Parathyroid adenoma (tissue), 2 donors: ENCODE data around the gene RIPK4.

Source experiments
- H2AFZ ChIP-seq: fragments of 300-600 bp; sonication (generic); one replicate; pipeline ENCODE4 v1.7.0; 2017; ENCODE audit warnings: antibody characterized with exemption, mild to moderate bottlenecking
- H3K27ac ChIP-seq: fragments of 300-600 bp; sonication (generic); one replicate; pipeline ENCODE4 v1.7.0; 2017
- H3K27me3 ChIP-seq: fragments of 300-600 bp; sonication (generic); one replicate; pipeline ENCODE4 v1.7.0; 2017; ENCODE audit warnings: low read length; ENCODE audit not compliant: control insufficient read depth, insufficient read depth
- H3K36me3 ChIP-seq: fragments of 300-600 bp; sonication (generic); one replicate; pipeline ENCODE4 v1.7.0; 2017; ENCODE audit warnings: low read length; ENCODE audit not compliant: control insufficient read depth, insufficient read depth
- H3K4me1 ChIP-seq: fragments of 300-600 bp; sonication (generic); one replicate; pipeline ENCODE4 v1.7.0; 2017; ENCODE audit warnings: control low read depth
- H3K4me2 ChIP-seq: fragments of 300-600 bp; sonication (generic); one replicate; pipeline ENCODE4 v1.7.0; 2017; ENCODE audit warnings: low read length
- H3K4me3 ChIP-seq: fragments of 300-600 bp; sonication (generic); one replicate; pipeline ENCODE4 v1.7.0; 2017; ENCODE audit warnings: low read depth, low read length
- H3K79me2 ChIP-seq: fragments of 300-600 bp; sonication (generic); one replicate; pipeline ENCODE4 v1.7.0; 2017; ENCODE audit warnings: control low read depth
- H3K9ac ChIP-seq: fragments of 300-600 bp; sonication (generic); one replicate; pipeline ENCODE4 v1.7.0; 2017; ENCODE audit warnings: mild to moderate bottlenecking
- H3K9me3 ChIP-seq: fragments of 300-600 bp; sonication (generic); one replicate; pipeline ENCODE4 v1.7.0; 2017; ENCODE audit warnings: low read length; ENCODE audit not compliant: control insufficient read depth
- CTCF ChIP-seq: fragments of 300-600 bp; sonication (generic); IDR thresholded peaks from one replicate; pipeline ENCODE4 v1.7.0; 2017; ENCODE audit warnings: antibody characterized with exemption, mild to moderate bottlenecking
- donor health status: primary hyperparathyroidism.

The RIPK4 gene

GRCh38 chr21:41705546-41706262 lies 61.1 kb downstream of the RIPK4 start:
- Histone ChIP-seq H3K27ac (no peak overlapping the region), H3K9me3 (no peaks in the 10 kb centered on the region), H3K4me2 (no peak overlapping the region), H2AFZ (no peak overlapping the region), H3K4me1 (peaks cover 4% of the 10 kb centered on the region), H3K79me2 (no peaks in the 10 kb centered on the region), H3K9ac (no peak overlapping the region), H3K36me3 (no peaks in the 10 kb centered on the region), H3K27me3 (no peaks in the 10 kb centered on the region), H3K4me3 (no peak overlapping the region)
- TF ChIP-seq CTCF = no peak

- Histone ChIP-seq H3K36me3 (no peaks in the 10 kb centered on the region), H3K9me3 (no peaks in the 10 kb centered on the region), H3K27ac (no peak overlapping the region), H2AFZ (no peak overlapping the region), H3K9ac (no peak overlapping the region), H3K4me1 (peaks cover 4% of the 10 kb centered on the region), H3K79me2 (no peaks in the 10 kb centered on the region), H3K4me2 (no peak overlapping the region), H3K4me3 (no peak overlapping the region), H3K27me3 (no peaks in the 10 kb centered on the region)
- TF ChIP-seq CTCF = no peak
Measured at GRCh38 chr21:41703857-41704501, 62.9 kb downstream of the RIPK4 start.

- Histone ChIP-seq H3K27ac (no peak overlapping the region), H3K79me2 (no peaks in the 10 kb centered on the region), H2AFZ (no peak overlapping the region), H3K9ac (no peak overlapping the region), H3K4me1 (no peaks in the 10 kb centered on the region), H3K9me3 (no peaks in the 10 kb centered on the region), H3K27me3 (no peaks in the 10 kb centered on the region), H3K4me2 (no peak overlapping the region), H3K36me3 (no peaks in the 10 kb centered on the region), H3K4me3 (no peak overlapping the region)
- no peak for TF ChIP-seq CTCF
Measured at GRCh38 chr21:41701749-41702148, 65.1 kb downstream of the RIPK4 start.

GRCh38 chr21:41699311-41699710 lies 67.5 kb downstream of the RIPK4 start:
- no peak overlapping the region for H2AFZ ChIP-seq
- no peaks in the 10 kb centered on the region for H3K9me3 ChIP-seq
- no peaks in the 10 kb centered on the region for H3K36me3 ChIP-seq
- no peak for TF ChIP-seq CTCF
- no peak overlapping the region for H3K27ac ChIP-seq
- no peaks in the 10 kb centered on the region for H3K27me3 ChIP-seq
- H3K4me1 ChIP-seq = no peaks in the 10 kb centered on the region
- H3K79me2 ChIP-seq = no peaks in the 10 kb centered on the region
- H3K4me3 ChIP-seq = no peak overlapping the region
- no peak overlapping the region for H3K9ac ChIP-seq
- no peak overlapping the region for H3K4me2 ChIP-seq

- no peak overlapping the region for H2AFZ ChIP-seq
- no peak for TF ChIP-seq CTCF
- no peak overlapping the region for H3K4me2 ChIP-seq
- H3K36me3 ChIP-seq = no peaks in the 10 kb centered on the region
- no peak overlapping the region for H3K27ac ChIP-seq
- no peak overlapping the region for H3K4me3 ChIP-seq
- H3K79me2 ChIP-seq = no peaks in the 10 kb centered on the region
- no peaks in the 10 kb centered on the region for H3K4me1 ChIP-seq
- H3K9me3 ChIP-seq = no peaks in the 10 kb centered on the region
- no peaks in the 10 kb centered on the region for H3K27me3 ChIP-seq
- H3K9ac ChIP-seq = no peak overlapping the region
Measured at GRCh38 chr21:41698071-41698470, 68.8 kb downstream of the RIPK4 start.
